C1 segment of cervical spinal cord (tissue), 14 donors: ENCODE results near the gene CFAP65.

Source experiments
- DNase-seq, 14 donors: peaks; one replicate each; lab custom pipeline; 2025; lab: John Stamatoyannopoulos, UW

Gene CFAP65

GRCh38 chr2:218990612-218991011 is 50.7 kb downstream of the CFAP65 start:
- DNase-seq: no peak

DNA sequence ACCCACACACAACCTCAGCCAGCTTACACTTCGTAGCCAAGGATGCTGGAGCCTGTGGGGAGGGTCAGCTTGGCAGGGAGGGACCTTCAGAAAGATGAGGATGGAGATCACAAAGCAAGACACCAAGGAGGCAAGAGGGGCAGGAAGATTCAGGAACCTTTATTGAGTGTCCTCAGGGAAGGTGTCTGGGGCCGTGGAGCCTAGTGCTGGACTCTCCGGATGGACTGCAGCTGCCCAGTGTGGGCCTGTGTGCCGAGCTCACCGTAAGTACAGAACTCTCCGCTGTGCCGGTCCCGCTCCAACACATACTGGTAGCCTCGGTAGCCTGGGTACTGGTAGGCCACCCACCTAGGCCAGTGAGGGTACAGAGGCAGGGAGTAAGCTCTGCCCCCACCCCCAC is 51.3 kb downstream of the CFAP65 start:
- DNase-seq: no peak

- DNase-seq: no peak
Measured at GRCh38 chr2:218988650-218989049, 52.7 kb downstream of the CFAP65 start.

DNA sequence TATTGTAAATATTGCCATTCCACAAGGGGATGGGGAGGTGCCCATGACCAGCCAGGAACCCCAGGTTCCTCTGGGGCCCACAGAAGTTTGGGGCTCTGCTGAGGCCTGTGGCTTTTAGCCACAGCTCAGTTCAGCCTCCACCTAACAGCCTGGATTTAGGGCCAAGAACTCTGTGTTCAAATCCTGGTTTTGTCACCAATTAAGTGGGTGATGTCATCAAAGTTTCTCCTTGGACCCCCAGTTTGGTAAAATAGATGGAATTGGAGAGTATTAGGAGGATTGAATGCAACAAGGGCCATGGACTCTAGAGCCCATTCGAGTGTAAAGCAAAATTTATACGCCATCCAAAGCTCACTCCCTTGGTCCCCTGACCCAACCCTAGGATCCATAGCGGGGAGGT is 53.2 kb downstream of the CFAP65 start:
- no peak for DNase-seq

DNA sequence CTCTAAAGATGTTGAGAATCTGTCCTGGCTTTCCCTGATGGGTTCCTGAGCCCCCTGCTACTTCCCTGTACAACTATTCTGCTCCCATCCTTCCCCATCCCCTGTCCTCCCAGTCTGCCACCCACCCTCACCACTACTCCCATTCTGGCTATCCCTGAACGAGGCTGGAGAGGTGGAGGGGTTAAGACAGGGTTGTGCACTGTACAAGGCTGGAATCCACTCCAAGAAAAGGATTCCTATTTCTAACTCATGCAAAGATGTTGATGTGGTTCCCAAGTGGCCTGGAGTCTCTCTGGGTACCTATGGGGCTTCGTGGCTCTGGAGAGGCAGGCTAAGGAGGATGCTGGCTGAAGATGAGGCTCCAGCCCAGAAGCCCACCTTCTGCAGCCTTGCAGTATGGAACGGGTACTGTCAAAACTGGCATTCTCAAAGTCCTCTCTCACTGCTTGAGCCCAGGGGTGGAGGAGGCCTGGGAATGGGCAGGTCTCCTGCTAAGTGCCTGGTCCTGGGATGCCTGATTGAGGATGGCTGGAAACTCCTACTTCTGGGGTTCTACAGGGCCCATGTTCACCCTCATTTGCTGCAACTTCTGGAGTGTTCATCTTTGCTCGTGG is 55.1 kb downstream of the CFAP65 start:
- no peak for DNase-seq

DNA sequence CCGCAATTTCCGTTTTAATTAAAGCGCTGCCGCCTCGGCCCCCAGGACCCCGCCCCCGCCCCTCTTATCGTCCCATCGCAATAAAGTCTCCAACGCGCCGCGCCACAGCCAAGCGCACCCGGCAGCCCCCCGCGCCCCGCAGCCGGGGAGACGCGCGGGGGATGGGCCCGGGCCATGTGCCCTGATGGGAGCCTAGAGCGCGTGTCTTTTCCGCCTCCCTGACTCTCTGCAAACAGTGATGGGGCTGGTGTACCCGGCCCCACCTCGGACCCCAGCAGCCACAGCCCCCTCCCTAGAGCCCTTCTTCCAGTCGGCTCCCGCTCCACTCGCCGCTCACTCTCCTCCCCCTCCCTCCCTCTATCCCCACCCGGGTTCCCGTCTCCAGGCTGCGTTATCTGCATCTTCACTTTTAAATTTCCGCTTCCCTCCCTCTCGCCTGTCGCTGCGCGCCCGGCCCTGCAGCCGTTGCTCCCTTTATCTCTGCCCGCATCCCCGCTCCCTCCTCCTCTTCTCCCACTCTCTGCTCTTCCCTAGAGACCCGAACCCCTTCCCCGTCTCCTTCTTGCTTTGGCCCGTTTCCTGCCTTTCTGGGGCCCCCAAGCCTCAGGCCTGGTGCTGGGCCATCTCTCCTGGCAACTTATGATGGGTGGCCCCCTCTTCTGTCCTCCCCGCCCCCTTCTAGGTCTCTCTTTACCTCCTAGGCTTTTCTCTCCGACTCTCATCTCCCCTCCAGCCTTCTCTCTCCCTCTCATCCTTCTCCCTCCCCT is 55.8 kb downstream of the CFAP65 start:
- DNase-seq: no peak

GRCh38 chr2:218985021-218985324 is 56.3 kb downstream of the CFAP65 start, which contains the start of gene FEV:
Gene FEV, minus strand, starts transcription at chr2:218985184. Its CDS starts 109 bp downstream, at chr2:218985075.
- DNase-seq: no peak

- no peak for DNase-seq
Measured at GRCh38 chr2:218984239-218985020, 56.9 kb downstream of the CFAP65 start.

DNA sequence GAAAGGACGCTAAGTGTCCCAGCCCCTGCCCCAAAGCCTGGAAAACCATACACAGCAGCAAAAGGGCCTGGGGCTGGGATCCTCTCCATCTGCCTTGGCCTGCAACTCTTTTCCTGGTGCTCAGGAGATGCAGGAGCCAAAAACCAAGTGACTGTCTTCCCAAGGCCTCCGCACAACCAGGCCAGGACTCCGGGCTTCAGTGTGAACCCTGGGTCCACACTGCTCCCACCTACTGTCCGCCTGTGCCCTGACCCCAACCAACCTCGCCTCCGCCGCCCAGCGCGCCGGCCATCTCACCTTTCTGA is 57.4 kb downstream of the CFAP65 start:
- DNase-seq: no peak

DNA sequence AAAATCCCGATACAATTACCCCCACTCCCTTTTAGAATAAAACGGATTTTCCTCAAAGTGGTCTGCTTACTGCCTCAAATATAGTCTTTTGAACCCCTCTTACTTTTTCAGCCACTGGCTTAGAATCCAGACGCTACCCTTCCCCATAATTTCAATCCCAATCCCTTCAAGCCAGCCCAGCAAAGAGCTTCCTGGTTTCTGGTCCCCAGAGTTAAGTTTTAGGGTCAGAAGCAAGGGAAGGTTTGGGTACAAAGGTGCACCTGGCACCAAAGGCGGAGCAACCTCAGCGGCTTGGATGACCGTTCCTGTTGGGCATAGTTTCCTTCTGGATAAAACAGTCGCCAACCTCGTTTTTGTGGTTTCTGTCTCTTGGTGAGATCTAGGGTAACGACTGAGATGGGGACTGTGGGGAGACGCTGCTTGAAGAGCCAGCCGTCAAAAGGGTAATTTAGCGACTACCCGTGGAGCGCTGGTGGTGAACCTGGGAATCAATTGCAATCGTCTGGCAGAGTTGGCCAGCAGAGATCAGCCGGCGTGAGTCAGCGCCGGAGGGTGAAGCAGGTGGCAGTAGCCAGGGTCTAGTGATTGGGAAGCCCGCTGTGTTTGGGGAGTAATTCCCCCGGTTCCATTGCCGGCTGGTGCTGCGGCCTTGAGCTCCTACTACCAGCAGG is 57.9 kb downstream of the CFAP65 start:
- DNase-seq: no peak

- DNase-seq: no peak
Measured at GRCh38 chr2:218982586-218983262, 58.6 kb downstream of the CFAP65 start.

DNA sequence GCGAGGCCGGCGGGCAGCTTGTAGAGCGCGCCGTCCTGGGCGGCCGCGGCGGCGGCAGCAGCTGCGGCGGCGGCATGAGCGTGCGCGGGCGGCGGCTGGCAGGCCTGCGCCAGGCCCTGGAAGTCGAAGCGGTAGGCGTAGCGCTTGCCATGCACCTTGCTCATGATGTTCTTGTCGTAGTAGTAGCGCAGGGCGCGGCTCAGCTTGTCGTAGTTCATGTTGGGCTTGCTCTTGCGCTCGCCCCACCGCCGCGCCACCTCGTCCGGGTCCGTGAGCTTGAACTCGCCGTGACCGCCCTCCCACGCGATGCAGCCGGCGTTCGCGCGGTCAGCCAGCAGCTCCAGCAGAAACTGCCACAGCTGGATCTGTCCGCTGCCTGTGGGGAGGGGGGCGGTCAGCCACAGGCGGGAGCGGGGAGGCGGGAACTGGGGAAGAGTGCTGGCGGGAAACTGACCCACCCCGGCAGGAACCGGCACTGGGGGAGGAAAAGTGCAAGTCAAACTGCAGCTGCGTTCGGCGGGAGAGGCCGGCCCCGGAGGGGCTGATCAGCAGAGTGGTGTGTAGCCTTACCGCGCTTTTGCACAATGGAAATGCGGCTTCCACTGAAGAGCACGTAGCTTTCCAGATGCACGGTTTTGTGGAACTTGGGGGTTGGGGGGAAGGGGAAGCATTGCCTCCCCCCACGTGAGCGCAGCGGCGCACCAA is 59.3 kb downstream of the CFAP65 start:
- DNase-seq: no peak

DNA sequence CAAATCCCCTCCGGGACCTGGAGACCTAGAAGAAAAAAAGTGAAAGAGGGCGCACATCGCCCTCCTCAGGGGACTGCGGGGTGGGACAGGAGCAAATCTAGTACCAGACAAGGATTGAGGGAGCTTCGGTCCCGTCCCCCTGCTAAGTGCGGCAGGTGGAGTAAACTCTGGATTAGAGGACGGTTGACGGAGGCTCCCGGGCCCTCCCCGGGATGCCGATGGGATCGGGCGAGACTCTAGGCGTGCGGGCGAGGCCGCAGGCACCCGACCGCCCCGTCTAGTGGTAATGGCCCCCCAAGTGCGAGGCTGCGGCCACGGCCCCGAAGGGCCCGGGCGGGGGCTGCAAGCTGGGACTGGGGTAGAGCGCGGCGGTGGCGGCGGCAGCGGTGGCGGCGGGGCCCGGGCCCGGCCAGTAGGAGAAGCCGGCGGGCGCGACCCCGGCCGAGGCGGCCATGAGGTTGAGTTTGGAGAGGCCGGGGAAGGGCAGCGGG is 59.9 kb downstream of the CFAP65 start:
- DNase-seq: no peak

DNA sequence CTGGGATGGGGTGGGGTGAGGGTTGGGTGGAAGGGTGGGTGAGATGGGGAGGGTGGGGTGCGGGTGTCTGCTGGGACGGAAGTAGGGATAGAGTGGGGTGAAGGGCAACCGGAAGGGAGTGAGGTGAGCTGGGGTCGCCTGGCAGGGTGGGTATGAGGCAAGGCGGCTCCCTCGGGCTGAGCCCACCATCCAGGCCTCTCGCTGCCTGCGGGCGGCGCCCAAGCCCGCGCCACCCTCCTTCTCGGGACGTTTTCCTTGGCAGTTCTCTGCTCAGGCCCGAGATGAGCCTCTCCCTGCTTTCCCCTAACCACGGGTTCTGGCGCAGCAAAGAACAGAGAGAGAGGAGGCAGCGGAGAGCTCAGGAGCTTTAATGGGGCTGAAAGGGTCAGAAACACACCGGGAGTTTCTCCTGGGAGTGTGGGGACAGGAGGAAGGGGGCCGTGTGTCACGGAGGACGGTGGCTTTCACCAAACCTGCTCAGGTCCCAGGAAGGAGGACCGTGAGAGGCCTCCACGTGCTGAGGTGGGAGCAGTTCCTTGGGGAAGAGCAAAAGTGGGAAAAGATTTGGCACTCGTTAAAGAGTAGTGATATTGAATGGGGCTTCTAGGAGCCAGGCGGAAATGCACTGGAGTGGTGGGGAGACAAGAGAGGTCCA is 60.5 kb downstream of the CFAP65 start:
- no peak for DNase-seq

GRCh38 chr2:218979846-218980734 is 61.2 kb downstream of the CFAP65 start:
- peak in 11 of 14 donors; percentile 4 to 61 (median 40) for DNase-seq

GRCh38 chr2:218975060-218975777 is 66.1 kb downstream of the CFAP65 start:
- no peak for DNase-seq

GRCh38 chr2:218970894-218971293 is 70.4 kb downstream of the CFAP65 start:
- no peak for DNase-seq

GRCh38 chr2:218964041-218964771 is 77.1 kb downstream of the CFAP65 start:
- no peak for DNase-seq
